ENCODE measurements around the gene MC1R.

The MC1R gene

DNA sequence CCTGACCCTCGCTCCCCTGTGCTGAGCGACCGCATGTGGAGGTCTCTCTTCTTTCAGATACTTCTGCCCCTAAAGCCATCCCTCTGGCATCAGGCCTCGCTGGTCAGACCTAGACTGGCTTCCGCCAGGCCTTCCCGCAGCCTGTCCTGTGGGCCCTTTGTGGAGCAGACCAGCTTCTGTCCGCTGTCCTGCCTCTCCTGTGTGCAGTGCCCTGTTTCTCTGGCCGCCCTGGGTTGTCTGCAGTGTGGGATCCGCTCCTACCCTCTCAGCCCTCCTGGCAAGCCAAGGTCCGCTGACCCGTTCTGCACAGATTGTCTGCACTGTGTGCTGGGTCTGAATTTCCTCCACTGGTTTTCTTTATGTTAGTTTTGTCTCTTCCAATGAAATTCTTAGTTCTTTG, 21.5 kb upstream of the MC1R start:
- no peak for DNase-seq

DNA sequence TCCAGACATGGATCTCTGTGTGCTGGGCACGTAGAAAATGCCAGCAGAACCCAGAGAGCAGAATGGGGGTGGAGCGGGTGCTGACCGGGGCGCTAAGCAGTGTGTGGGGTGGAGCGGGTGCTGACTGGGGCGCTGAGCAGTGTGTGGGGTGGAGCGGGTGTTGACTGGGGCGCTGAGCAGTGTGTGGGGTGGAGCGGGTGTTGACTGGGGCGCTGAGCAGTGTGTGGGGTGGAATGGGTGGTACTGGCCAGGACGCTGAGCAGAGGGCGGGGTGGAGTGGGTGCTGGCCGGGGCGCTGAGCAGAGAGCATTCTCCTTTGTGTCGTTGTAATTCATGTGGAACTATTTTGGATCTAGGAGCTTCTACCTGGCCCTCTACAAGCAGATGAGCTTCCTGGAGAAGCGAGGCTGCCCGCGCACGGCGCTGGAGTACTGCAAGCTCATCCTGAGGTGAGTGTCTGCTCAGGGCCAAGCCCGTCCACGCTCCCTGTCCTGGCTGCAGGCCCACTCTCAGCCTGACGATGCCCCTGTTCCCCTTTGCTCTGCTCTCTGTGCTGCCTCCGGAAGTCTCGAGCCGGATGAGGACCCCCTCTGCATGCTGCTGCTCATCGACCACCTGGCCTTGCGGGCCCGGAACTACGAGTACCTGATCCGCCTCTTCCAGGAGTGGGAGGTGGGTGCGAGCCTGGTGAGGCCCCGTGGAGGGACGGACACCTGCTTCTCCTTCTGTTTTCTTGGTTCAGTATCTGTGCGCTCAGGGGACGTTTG, 20.3 kb upstream of the MC1R start:
- no peak for DNase-seq

- no peak for DNase-seq
These were observed 18.7 kb upstream of the MC1R start for GRCh38 chr16:89899879-89900481.

- no peak for DNase-seq
These were observed 17.8 kb upstream of the MC1R start for GRCh38 chr16:89900885-89901284.

DNA sequence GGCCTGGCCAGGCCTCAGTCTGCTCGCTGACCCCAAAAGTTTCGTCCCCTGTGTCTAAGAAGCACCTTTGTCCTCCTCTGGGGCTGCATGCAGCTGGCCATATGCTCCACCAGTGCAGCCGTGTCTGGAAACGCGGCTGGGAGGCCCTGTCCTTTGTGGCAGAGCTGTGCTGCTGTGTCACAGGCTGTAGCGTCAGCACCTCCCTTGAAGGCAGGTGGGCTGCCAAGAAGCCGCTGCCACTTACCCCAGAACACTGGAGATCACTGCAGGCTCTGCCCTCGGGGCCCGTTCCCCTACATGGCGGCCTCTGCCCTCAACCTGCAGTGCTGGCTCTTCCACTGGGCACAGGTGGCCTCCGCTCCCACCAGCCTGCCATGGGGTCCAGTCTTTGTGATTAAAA, 15.7 kb upstream of the MC1R start:
- DNase-seq, result no peak

- no peak for DNase-seq
These were observed 14.7 kb upstream of the MC1R start for GRCh38 chr16:89903908-89904515.

GRCh38 chr16:89904606-89905510, 13.8 kb upstream of the MC1R start:
- DNase-seq, result no peak

GRCh38 chr16:89905511-89906139, 13.0 kb upstream of the MC1R start:
- no peak for DNase-seq

GRCh38 chr16:89906140-89907025, 12.3 kb upstream of the MC1R start:
- DNase-seq, result no peak

DNA sequence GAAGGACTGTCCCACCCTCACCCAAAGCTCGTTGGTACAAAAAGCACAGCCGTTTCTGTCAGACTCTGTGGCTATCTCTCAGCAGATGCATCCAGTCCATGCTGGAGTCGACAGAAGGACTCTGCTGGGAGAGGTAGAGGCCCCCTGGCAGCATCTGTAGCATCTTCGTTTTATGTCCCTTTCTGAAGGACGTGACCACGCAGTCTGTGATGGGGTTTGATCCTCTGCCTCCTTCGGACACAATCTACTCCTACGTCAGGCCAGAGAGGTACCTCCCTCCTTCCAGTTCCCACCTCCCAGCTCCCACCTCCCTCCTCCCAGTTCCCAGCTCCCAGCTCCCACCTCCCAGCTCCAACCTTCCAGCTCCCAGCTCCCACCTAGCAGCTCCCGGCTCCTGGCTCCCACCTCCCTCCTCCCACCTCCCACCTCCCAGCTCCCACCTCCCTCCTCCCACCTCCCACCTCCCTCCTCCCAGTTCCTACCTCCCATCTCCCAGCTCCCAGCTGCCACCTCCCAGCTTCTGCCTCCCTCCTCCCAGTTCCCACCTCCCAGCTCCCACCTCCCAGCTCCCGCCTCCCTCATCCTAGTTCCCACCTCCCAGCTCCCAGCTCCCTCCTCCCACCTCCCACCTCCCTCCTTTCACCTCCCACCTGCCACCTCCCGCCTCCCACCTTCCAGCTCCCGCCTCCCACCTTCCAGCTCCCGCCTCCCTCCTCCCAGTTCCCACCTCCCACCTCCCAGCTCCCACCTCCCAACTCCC, 11.4 kb upstream of the MC1R start:
- DNase-seq, result no peak

- no peak for DNase-seq
These were observed 10.4 kb upstream of the MC1R start for GRCh38 chr16:89908236-89908635.

DNA sequence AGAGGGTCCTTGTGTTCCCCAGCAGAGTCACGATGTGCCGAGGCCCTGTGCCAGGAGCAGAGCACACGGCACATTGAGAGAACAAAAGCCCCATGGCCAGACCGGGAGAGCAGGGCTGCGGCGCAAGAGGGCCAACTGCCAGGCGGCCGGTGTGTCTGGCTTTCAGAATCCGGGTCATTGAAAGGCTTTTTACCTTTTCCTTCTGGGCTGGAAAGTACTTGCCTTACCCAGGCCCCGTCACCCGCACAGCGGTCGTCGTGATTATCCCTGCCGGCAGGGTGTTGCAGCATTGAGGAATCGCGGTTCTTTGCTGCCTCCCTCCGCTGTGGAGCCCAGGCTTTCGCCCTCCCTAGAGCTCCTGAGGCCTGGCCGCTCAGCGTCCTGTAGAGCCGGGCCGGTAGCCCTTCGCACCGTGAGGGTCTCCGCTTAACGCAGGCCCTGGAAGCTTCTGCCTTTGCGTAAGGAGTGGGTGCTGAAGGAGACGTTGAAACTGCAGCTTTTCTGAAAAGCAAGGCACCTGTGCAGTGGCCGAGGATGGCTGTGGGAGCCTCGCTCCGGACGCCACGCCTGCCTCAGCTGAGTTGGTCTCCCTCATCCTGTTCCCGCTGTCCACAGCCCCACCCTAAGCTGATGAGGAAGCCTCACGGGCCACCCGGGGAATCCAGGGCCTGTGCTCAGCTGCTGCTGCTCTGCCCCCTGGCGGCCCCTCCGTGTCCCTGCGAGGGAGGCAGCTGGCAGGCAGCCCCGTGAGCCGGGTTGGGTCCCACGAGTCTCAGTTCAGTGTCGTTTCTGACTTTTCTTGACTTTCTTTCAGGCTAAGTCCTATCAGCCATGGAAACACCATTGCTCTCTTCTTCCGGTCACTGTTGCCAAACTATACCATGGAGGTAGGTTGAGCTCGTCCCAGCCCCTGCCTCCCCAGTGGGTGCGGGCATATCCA, 8.6 kb upstream of the MC1R start:
- peak; percentile 82 for DNase-seq

GRCh38 chr16:89910717-89911354, 7.8 kb upstream of the MC1R start:
- DNase-seq, result no peak

DNA sequence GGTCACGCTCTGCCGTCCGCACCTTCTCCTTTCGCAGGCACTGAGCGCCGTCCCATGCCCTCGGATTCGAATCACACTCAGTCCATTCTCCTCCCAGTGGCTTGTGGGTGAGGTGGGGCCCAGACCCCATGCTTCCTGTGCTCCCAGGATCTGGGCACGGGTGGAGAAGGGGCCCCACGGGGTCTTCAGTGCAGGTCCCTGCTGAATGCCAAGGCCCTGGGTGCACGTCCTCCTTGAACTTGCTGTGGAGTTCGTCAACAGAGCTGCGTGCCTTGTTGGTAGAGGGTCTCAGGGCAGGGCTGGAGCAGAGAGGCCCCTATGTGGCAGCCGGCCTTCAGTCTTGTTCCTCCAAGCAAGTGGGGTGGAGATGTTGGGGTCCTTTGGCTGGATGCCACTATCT, 7.3 kb upstream of the MC1R start:
- DNase-seq, result no peak

DNA sequence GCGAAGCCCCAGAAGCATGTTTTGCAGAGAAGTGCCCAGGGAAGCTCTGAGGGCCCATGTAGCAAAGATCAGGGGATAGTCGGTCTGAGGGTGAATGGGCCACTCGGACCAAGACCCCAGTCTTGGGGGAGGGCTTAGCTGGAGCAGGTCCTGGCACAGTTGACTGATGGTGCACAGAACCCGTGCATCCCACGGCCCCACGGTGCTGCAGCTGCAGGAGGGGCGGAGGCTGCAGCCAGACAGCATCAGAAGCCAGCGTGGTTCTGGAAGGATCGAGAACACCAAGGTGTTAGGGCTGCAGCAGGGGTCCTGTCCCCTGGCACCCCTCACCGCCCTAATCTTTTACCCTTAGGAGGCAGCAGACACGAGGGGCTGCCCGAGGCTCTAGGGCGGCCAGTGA, 6.5 kb upstream of the MC1R start:
- DNase-seq, result no peak

GRCh38 chr16:89912627-89913026, 6.0 kb upstream of the MC1R start:
- DNase-seq, result no peak

- no peak for DNase-seq
These were observed 5.0 kb upstream of the MC1R start for GRCh38 chr16:89913408-89914387.

Data from NCI-H82 (cell line).